Measurements from ENCODE around the gene ZNF749.

ZNF749 gene

DNA sequence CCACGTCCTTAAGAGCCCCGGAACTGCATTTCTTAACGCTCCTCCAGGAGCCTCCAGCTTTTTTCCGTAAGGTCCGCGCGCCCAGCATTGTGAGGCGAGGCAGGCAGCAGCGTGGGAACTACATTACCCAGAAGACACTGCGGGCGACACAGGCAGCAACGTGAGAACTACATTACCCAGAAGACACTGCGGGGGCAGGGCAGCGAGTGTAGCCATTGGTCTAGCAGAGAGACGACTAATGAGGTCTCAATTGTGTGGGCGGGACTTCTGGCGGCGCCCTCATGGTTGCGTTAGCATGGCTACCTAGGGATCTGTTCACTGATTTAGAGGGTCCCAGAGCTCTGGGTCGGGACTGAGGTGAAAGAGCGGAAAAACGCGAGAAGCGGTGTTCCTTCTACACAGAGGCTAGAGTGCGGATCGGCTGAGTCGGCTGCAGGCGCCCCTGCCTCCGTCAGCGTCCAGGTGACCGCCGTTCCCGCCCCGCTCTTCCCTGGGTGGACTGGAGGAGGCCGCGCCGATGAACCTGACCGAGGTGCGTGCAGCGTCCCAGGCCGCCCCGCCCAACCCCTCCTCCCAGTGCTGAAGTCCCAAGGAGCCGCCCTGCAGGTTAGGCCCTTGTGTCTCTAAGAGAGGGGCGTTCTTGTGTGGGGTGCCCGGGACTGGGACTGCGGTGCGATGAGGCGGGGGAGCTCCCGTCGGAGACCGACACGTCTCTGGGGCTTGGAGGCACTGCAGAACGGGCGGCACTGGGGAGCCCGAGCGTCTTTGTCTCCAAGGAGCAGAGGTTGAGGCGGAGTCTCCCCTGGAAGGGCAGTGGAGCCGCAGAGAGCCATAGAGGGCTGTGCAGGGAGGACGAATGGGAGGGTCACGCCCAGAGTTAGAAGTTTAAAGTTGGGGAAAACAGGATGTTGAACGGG, at the start of gene ZNF749:
TSS of gene ZNF749 (plus strand) at position 264 of the 917 bp plus-strand sequence. CDS start at position 518, 254 bp downstream.
- intact Hi-C loops (cut with DNase I; ENCODE audit: low total_unique reads), result loop anchor here (5.0 kb wide), 1 partner anchor 1118 kb away; no protein-coding TSS in a partner anchor
- Histone ChIP-seq H3K27ac (peak within 1 kb of the TSS; percentile 61 to 70), H3K36me3 (peaks cover 22 to 26% (median 26%) of the 10 kb centered on the region in 3 donors), H3K9me3 (peaks cover 0 to 18% (median 16%) of the 10 kb centered on the region in 3 donors), H3K4me3 (peak within 1 kb of the TSS; percentile 75 to 85), H3K27me3 (no peaks in the 10 kb centered on the region), H3K4me1 (peaks cover 0 to 20% (median 11%) of the 10 kb centered on the region in 4 donors)
- peak; percentile 99 to 100 for DNase-seq
- TF ChIP-seq, protein P1, sequence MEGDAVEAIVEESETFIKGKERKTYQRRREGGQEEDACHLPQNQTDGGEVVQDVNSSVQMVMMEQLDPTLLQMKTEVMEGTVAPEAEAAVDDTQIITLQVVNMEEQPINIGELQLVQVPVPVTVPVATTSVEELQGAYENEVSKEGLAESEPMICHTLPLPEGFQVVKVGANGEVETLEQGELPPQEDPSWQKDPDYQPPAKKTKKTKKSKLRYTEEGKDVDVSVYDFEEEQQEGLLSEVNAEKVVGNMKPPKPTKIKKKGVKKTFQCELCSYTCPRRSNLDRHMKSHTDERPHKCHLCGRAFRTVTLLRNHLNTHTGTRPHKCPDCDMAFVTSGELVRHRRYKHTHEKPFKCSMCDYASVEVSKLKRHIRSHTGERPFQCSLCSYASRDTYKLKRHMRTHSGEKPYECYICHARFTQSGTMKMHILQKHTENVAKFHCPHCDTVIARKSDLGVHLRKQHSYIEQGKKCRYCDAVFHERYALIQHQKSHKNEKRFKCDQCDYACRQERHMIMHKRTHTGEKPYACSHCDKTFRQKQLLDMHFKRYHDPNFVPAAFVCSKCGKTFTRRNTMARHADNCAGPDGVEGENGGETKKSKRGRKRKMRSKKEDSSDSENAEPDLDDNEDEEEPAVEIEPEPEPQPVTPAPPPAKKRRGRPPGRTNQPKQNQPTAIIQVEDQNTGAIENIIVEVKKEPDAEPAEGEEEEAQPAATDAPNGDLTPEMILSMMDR (IDR thresholded peaks at IDR 0.05), result no peak

DNA sequence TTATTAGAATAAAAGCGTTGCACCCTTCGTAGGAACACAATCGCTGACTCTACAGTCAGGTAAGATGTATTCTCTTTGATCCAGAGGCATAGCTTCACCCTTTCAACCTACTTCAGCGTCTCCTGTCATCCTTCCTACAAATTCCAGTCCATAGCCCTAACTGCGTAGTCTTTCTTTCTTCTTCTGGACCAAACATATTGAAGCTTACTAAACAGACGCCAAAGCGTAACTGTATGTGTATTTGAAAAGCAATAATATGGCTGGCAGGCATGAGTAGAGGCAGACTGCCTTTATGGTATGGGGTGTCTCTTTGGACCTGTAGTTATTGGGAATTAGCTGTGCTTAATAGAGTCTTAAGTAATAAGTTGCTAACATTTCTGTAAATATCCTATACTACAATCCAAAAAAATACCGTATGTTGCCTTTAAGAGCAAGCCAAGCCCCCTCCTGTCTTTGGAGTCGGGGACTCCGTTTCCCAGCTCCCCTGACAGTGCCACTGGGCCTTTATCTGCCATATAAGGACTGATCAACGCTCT, 45.9 kb upstream of the ZNF749 start:
- TF ChIP-seq, protein P1 (IDR thresholded peaks at IDR 0.05), result no peak
- intact Hi-C loops (cut with DNase I; ENCODE audit: low total_unique reads), result no loop called here

DNA sequence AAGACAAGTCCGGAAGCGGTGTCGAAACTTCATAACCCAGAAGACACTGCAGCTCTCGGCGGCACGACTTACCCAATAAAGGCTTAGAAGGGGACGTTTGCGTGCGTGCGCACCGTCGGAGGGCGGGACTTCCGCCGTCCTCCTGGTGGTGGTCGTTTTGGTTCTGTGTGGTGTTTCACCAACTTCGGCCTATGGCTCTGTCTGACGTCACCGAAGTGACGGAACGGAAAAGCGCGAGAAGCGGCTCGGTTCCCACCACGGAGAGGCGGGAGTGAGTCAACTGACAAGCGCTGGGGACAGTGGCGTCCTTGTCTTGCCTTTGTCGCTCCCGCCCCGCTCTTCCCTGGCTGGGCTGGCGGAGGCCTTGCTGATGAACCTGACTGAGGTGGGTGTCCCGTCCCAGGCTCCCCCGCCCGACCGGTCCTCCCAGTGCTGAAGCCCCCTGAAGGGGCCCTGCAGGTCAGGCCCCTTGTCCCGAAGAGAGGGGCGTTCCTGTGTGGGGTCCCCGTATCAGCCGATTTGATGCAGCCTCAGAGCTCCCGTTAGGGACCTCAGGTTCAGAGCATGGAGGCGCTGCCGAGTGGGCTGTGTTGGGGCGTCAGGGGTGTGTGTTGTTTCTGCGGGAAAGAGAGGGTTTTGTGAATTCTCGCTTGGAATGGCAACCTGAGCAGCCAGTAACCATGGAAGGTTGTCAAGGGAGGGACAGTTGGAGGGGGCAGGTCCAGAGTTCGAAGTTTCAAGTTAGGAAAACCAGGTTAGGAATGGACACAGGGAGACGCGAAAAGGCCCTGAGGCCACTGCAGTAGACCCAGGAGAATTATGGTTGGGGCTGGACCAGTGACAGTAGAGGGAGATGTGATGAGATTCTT, 45.2 kb upstream of the ZNF749 start, which contains the start of gene ZNF548:
TSS of gene ZNF548 (plus strand) at position 125 of the 869 bp plus-strand sequence. CDS start at position 371, 246 bp downstream.
- peak within 1 kb of the TSS; percentile 90 to 96 for H3K4me3 ChIP-seq
- H3K27ac ChIP-seq, result peak within 1 kb of the TSS; percentile 96 to 97
- H3K36me3 ChIP-seq, result peaks cover 24 to 31% (median 28%) of the 10 kb centered on the region in 3 donors
- H3K4me1 ChIP-seq, result peaks cover 0 to 18% (median 8%) of the 10 kb centered on the region in 4 donors
- DNase-seq, result peak; percentile 98
- H3K27me3 ChIP-seq, result no peaks in the 10 kb centered on the region
- peaks cover 0 to 20% (median 13%) of the 10 kb centered on the region in 3 donors for H3K9me3 ChIP-seq
- TF ChIP-seq, protein P1 (IDR thresholded peaks at IDR 0.05), result peak; percentile 29 to 50
- intact Hi-C loops (cut with DNase I; ENCODE audit: low total_unique reads), result no loop called here

More for the DNA sequence above, 45.9 kb upstream of the ZNF749 start:
- H3K4me3 ChIP-seq, result peak overlapping the region; percentile 90 to 96
- peaks cover 0 to 14% (median 7%) of the 10 kb centered on the region in 3 donors for H3K9me3 ChIP-seq
- peak overlapping the region; percentile 96 to 97 for H3K27ac ChIP-seq
- no peaks in the 10 kb centered on the region for H3K27me3 ChIP-seq
- H3K36me3 ChIP-seq, result peaks cover 19 to 24% (median 22%) of the 10 kb centered on the region in 3 donors
- peaks cover 0 to 18% (median 8%) of the 10 kb centered on the region in 4 donors for H3K4me1 ChIP-seq
- DNase-seq, result no peak

DNA sequence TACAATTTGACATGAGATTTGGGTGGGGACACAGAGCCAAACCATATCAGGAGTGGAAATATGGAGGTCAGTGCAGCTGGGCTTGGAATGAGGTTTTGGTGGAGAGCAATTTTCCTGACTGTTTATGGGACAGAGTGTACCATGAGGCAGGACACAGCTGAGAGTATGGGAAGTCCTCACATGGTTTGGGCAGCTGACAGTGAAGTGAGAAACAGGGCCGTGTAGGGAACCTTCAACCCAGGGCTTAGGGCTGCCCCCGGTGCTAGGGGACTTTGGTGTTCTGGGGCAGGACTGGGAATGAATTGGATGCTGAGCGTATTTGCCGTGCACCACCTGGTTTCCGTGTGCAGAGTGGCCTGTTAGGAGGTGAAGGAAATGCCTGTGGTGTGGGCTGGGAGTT, 39.4 kb upstream of the ZNF749 start:
- peaks cover 0 to 7% (median 3%) of the 10 kb centered on the region in 4 donors for H3K4me1 ChIP-seq
- DNase-seq, result no peak
- no peak overlapping the region for H3K4me3 ChIP-seq
- H3K9me3 ChIP-seq, result peaks cover 11 to 76% (median 64%) of the 10 kb centered on the region in 3 donors
- H3K27ac ChIP-seq, result no peak overlapping the region
- intact Hi-C loops (cut with DNase I; ENCODE audit: low total_unique reads), result no loop called here
- no peaks in the 10 kb centered on the region for H3K27me3 ChIP-seq
- TF ChIP-seq, protein P1 (IDR thresholded peaks at IDR 0.05), result no peak
- peaks cover 80 to 89% (median 85%) of the 10 kb centered on the region in 3 donors for H3K36me3 ChIP-seq

DNA sequence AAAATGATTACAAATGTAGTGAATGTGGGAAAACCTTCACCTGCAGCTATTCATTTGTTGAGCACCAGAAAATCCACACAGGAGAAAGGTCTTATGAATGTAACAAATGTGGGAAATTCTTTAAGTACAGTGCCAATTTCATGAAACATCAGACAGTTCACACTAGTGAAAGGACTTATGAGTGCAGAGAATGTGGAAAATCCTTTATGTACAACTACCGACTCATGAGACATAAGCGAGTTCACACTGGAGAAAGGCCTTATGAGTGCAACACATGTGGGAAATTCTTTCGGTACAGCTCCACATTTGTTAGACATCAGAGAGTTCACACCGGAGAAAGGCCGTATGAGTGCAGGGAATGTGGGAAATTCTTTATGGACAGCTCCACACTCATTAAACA, 36.3 kb upstream of the ZNF749 start:
- Histone ChIP-seq H3K36me3 (peaks cover 72 to 99% (median 91%) of the 10 kb centered on the region in 3 donors), H3K27ac (no peak overlapping the region), H3K9me3 (peaks cover 11 to 98% (median 85%) of the 10 kb centered on the region in 3 donors), H3K4me1 (no peaks in the 10 kb centered on the region), H3K27me3 (no peaks in the 10 kb centered on the region), H3K4me3 (no peak overlapping the region)
- intact Hi-C loops (cut with DNase I; ENCODE audit: low total_unique reads), result no loop called here
- DNase-seq, result no peak
- TF ChIP-seq, protein P1 (IDR thresholded peaks at IDR 0.05), result no peak

Data from tibial artery (tissue), 4 donors.